ENCODE results near the gene ATF6. TPM values are rescaled to one million over a fixed set of nuclear protein-coding genes. Genes with fewer than 3 reads are reported as not detected.

ATF6 gene
- total and polyA plus RNA-seq, 2 donors (not counting 1 experiment from before 2014, with no cell fraction given), result 5.7 to 26.6 TPM

DNA sequence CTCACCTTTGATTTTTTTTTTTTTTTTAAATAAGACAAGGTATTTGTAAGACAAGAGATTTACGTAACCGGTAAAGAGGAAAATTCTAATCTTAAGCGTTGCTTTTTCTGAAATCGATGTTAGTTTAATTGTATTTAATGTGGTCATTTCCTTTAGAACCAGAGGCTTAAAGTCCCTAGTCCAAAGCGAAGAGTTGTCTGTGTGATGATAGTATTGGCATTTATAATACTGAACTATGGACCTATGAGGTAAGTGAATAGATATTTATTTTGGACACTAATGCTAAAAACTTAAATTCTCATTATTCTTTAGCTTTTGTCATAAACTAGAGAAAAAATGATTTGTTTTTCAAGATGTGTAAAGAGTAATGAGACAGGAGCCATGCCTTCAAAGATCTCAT lies 54.8 kb downstream of the ATF6 start:
- TF ChIP-seq, protein P1, sequence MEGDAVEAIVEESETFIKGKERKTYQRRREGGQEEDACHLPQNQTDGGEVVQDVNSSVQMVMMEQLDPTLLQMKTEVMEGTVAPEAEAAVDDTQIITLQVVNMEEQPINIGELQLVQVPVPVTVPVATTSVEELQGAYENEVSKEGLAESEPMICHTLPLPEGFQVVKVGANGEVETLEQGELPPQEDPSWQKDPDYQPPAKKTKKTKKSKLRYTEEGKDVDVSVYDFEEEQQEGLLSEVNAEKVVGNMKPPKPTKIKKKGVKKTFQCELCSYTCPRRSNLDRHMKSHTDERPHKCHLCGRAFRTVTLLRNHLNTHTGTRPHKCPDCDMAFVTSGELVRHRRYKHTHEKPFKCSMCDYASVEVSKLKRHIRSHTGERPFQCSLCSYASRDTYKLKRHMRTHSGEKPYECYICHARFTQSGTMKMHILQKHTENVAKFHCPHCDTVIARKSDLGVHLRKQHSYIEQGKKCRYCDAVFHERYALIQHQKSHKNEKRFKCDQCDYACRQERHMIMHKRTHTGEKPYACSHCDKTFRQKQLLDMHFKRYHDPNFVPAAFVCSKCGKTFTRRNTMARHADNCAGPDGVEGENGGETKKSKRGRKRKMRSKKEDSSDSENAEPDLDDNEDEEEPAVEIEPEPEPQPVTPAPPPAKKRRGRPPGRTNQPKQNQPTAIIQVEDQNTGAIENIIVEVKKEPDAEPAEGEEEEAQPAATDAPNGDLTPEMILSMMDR (IDR thresholded peaks at IDR 0.05), result no peak
- no peak for TF ChIP-seq EZH2 (IDR thresholded peaks at IDR 0.05; ENCODE audit: borderline replicate concordance, insufficient read depth, low read depth, low read length, poor library complexity, severe bottlenecking)
- WGBS (ENCODE audit: insufficient coverage), result 96% methylated on average over 4 of the region's 5 CpGs
- Histone ChIP-seq H3K36me3 (replicated peaks in 1 of 2; ENCODE audit: control extremely low read depth in 1 of 2, control insufficient read depth in 1 of 2, extremely low read depth in 1 of 2, insufficient read depth in 2 of 2, low read length in 1 of 2) (peaks cover 15 to 45% of the 10 kb centered on the region in 2 experiments), H3K9ac (ENCODE audit: low read length) (no peak overlapping the region), H3K4me2 (replicated peaks; ENCODE audit: low read depth, low read length, poor library complexity, severe bottlenecking) (no peak overlapping the region), H3K9me3 (ENCODE audit: control extremely low read depth in 1 of 3, control insufficient read depth in 2 of 3, insufficient read depth in 1 of 3, low read length in 2 of 3) (no peaks in the 10 kb centered on the region), H2AFZ (ENCODE audit: insufficient read depth, low read depth, low read length, poor library complexity, severe bottlenecking) (no peak overlapping the region), H3K4me3 (ENCODE audit: control extremely low read depth in 1 of 5, extremely low read depth in 1 of 5, insufficient read depth in 1 of 5, low read depth in 2 of 5, low read length in 4 of 5) (no peak overlapping the region), H3K27me3 (replicated peaks in 1 of 4; ENCODE audit: control extremely low read depth in 1 of 4, control insufficient read depth in 3 of 4, insufficient read depth in 4 of 4, low read length in 3 of 4) (no peaks in the 10 kb centered on the region), H4K20me1 (ENCODE audit: control insufficient read depth, insufficient read depth, low read length, poor library complexity, severe bottlenecking) (no peaks in the 10 kb centered on the region), H3K4me1 (ENCODE audit: control insufficient read depth in 2 of 2, insufficient read depth in 2 of 2, low read length in 2 of 2) (no peaks in the 10 kb centered on the region), H3K79me2 (ENCODE audit: control insufficient read depth, insufficient read depth, low read length) (no peaks in the 10 kb centered on the region), H3K27ac (ENCODE audit: low read length in 2 of 2) (no peak overlapping the region)
- no peaks in the 10 kb centered on the region for H3K4me1 Mint-ChIP-seq
- no peak for DNase-seq
- intact Hi-C loops (cut with micrococcal nuclease), result no loop called here
- CTCF ChIA-PET, result no interaction called here
- no peak overlapping the region for H3K27ac Mint-ChIP-seq
- no peaks in the 10 kb centered on the region for H3K9me3 Mint-ChIP-seq (ENCODE audit: insufficient read depth)
- no peaks in the 10 kb centered on the region for H3K27me3 Mint-ChIP-seq
- no peak for ATAC-seq (ENCODE audit: low read depth)
- no peak overlapping the region for H3K4me3 Mint-ChIP-seq
- POLR2A ChIA-PET, result no interaction called here

DNA sequence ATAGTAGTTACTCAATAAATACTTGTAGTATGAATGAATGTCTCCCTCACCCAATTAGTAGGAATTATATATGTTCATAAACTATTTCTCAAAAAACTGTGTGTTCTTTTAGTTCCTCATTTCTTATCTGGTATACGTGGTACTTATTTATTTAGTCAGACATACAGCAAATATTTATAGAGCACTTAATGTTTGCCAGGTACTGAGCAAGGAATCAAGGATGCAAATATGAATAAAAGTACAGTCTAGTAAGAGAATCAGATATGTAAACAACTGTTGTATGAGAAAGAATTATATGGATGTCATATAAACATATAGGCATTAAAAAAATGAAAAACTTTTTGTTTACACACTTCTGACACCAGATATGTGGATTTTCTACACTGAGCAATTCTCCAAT lies 58.5 kb downstream of the ATF6 start:
- WGBS (ENCODE audit: insufficient coverage), result no CpG with 5 or more reads among the region's 1 CpG
- H3K9ac ChIP-seq (ENCODE audit: low read length), result no peak overlapping the region
- Mint-ChIP-seq H3K4me1 (no peaks in the 10 kb centered on the region), H3K9me3 (ENCODE audit: insufficient read depth) (no peaks in the 10 kb centered on the region), H3K27me3 (no peaks in the 10 kb centered on the region), H3K4me3 (no peak overlapping the region), H3K27ac (no peak overlapping the region)
- H2AFZ ChIP-seq (ENCODE audit: insufficient read depth, low read depth, low read length, poor library complexity, severe bottlenecking), result no peak overlapping the region
- H3K27ac ChIP-seq (ENCODE audit: low read length in 2 of 2), result no peak overlapping the region
- no peaks in the 10 kb centered on the region for H3K79me2 ChIP-seq (ENCODE audit: control insufficient read depth, insufficient read depth, low read length)
- no peaks in the 10 kb centered on the region for H3K9me3 ChIP-seq (ENCODE audit: control extremely low read depth in 1 of 3, control insufficient read depth in 2 of 3, insufficient read depth in 1 of 3, low read length in 2 of 3)
- CTCF ChIA-PET, result no interaction called here
- H3K27me3 ChIP-seq (replicated peaks in 1 of 4; ENCODE audit: control extremely low read depth in 1 of 4, control insufficient read depth in 3 of 4, insufficient read depth in 4 of 4, low read length in 3 of 4), result no peaks in the 10 kb centered on the region
- ATAC-seq (ENCODE audit: low read depth), result no peak
- POLR2A ChIA-PET, result no interaction called here
- TF ChIP-seq, protein P1 (IDR thresholded peaks at IDR 0.05), result no peak
- intact Hi-C loops (cut with micrococcal nuclease), result no loop called here
- peaks cover 11 to 40% of the 10 kb centered on the region in 2 experiments for H3K36me3 ChIP-seq (replicated peaks in 1 of 2; ENCODE audit: control extremely low read depth in 1 of 2, control insufficient read depth in 1 of 2, extremely low read depth in 1 of 2, insufficient read depth in 2 of 2, low read length in 1 of 2)
- no peak overlapping the region for H3K4me3 ChIP-seq (ENCODE audit: control extremely low read depth in 1 of 5, extremely low read depth in 1 of 5, insufficient read depth in 1 of 5, low read depth in 2 of 5, low read length in 4 of 5)
- H3K4me1 ChIP-seq (ENCODE audit: control insufficient read depth in 2 of 2, insufficient read depth in 2 of 2, low read length in 2 of 2), result no peaks in the 10 kb centered on the region
- no peaks in the 10 kb centered on the region for H4K20me1 ChIP-seq (ENCODE audit: control insufficient read depth, insufficient read depth, low read length, poor library complexity, severe bottlenecking)
- H3K4me2 ChIP-seq (replicated peaks; ENCODE audit: low read depth, low read length, poor library complexity, severe bottlenecking), result no peak overlapping the region
- DNase-seq, result no peak
